Keratinocyte (primary cell): ENCODE measurements around the gene ACRBP.

Experiments
- CTCF ChIP-seq, 3 experiments: IDR thresholded peaks in 1 of 3; conservative IDR thresholded peaks in 1 of 3; optimal IDR thresholded peaks in 1 of 3; 2 replicates in 2 of 3; 3 replicates in 1 of 3; pipeline versions ENCODE3 to v1.5.1; 2011; ENCODE audit warnings: low read length in 3 of 3, mild to moderate bottlenecking in 3 of 3, moderate library complexity in 2 of 3, control low read depth in 1 of 3, inconsistent platforms in 1 of 3; ENCODE audit not compliant: insufficient read depth in 2 of 3; ENCODE audit errors: extremely low read depth in 1 of 3
- EZH2 ChIP-seq: IDR thresholded peaks from one replicate; pipeline ENCODE4 v1.6.1; 2012; ENCODE audit warnings: inconsistent platforms, mild to moderate bottlenecking, low read length, moderate library complexity

- TF ChIP-seq CTCF (optimal IDR thresholded peaks at IDR 0.05 in 1 of 3, IDR thresholded peaks at IDR 0.05 in 1 of 3, conservative IDR thresholded peaks at IDR 0.05 in 1 of 3; ENCODE audit: extremely low read depth in 1 of 3, insufficient read depth in 2 of 3, low read length in 3 of 3) = no peak
- TF ChIP-seq EZH2 = no peak
These were observed 8.0 kb downstream of the ACRBP start for GRCh38 chr12:6639151-6639801.
